Measurements from ENCODE around the gene IGFL1. TPM values are rescaled to one million over a fixed set of nuclear protein-coding genes. Genes with fewer than 3 reads are reported as not detected.

IGFL1 gene
- total and polyA plus RNA-seq, 2 experiments from 2014 or later: not detected

GRCh38 chr19:46213156-46213555, 16.4 kb upstream of the IGFL1 start:
- no peak for TF ChIP-seq ZNF462 (CRISPR knock-in tag; IDR thresholded peaks at IDR 0.05)
- TF ChIP-seq NANOG (IDR thresholded peaks at IDR 0.05; ENCODE audit: borderline replicate concordance): no peak
- no peak for TF ChIP-seq STAT1 (IDR thresholded peaks at IDR 0.05; ENCODE audit: unreplicated experiment)
- no peak for TF ChIP-seq ZNF114 (CRISPR knock-in tag; IDR thresholded peaks at IDR 0.05)
- no peak for TF ChIP-seq CREB1 (CRISPR knock-in tag; IDR thresholded peaks at IDR 0.05; ENCODE audit: low read depth)
- no peak for TF ChIP-seq ZNF331 (CRISPR knock-in tag; IDR thresholded peaks at IDR 0.05; ENCODE audit: low read depth)
- no peak for TF ChIP-seq EZH2phosphoT487 (IDR thresholded peaks at IDR 0.05; ENCODE audit: unreplicated experiment)
- no peak for TF ChIP-seq REST (IDR thresholded peaks at IDR 0.05; ENCODE audit: unreplicated experiment)
- no peak for TF ChIP-seq EZH2 (IDR thresholded peaks at IDR 0.05; ENCODE audit: low read depth, unreplicated experiment)
- Mint-ChIP-seq H3K9me3 (no peaks in the 10 kb centered on the region; the same call in 2 of the 3 replicates), H3K27me3 (ENCODE audit: insufficient read depth, low read depth, poor library complexity) (peaks cover 6% of the 10 kb centered on the region), H3K4me3 (no peak overlapping the region), H3K27ac (no peak overlapping the region), H3K4me1 (peaks cover 27% of the 10 kb centered on the region), H3K36me3 (ENCODE audit: low read depth) (no peaks in the 10 kb centered on the region)
- Histone ChIP-seq H4K20me1 (replicated peaks; ENCODE audit: insufficient read depth) (no peaks in the 10 kb centered on the region), H3K9me2 (ENCODE audit: insufficient read depth) (peaks cover 9% of the 10 kb centered on the region; the same call in 1 of the 2 replicates), H3K4me2 (no peak overlapping the region), H3K27me3 (ENCODE audit: insufficient read depth) (no peaks in the 10 kb centered on the region), H3K27ac (ENCODE audit: low read depth) (no peak overlapping the region), H3F3A (replicated peaks; ENCODE audit: low read depth) (no peaks in the 10 kb centered on the region), H3K4me1 (ENCODE audit: insufficient read depth) (no peaks in the 10 kb centered on the region), H3K79me2 (replicated peaks; ENCODE audit: insufficient read depth) (no peaks in the 10 kb centered on the region), H3K36me3 (ENCODE audit: insufficient read depth) (no peaks in the 10 kb centered on the region), H2AFZ (no peak overlapping the region), H3K4me3 (no peak overlapping the region)
- no peak for DNase-seq (ENCODE audit: low spot score)
- ATAC-seq: no peak
